OCI-LY7 (cell line): ENCODE measurements around the gene CSF1R.

Experiments
- CTCF ChIP-seq: fragments of 200-600 bp; sonication (generic); conservative IDR thresholded peaks from 2 replicates; pipeline ENCODE4 v1.5.1; 2014; ENCODE audit warnings: mild to moderate bottlenecking, antibody characterized with exemption, low read length, moderate library complexity, mixed read lengths
- EZH2phosphoT487 ChIP-seq: fragments of 200-600 bp; sonication (generic); IDR thresholded peaks from 2 replicates; pipeline ENCODE4 v1.6.1; 2018; ENCODE audit warnings: low read depth, borderline replicate concordance, mild to moderate bottlenecking, mixed run types, antibody characterized with exemption, low read length, moderate library complexity, mixed read lengths

- TF ChIP-seq CTCF (no peak), EZH2phosphoT487 (no peak)
Measured at GRCh38 chr5:150114773-150115408, 28.5 kb upstream of the CSF1R start.
